GM23338 (cell line): ENCODE measurements around the gene ASXL2. TPM values are rescaled to one million over a fixed set of nuclear protein-coding genes. Genes with fewer than 3 reads are reported as not detected.

Experiments used
- ATAC-seq: fragments of 200-7000 bp; cut with Tn5 transposase; 3 replicates; pipeline ENCODE4 v1.9.1; 2020
- DNase-seq: peaks from one replicate; pipeline ENCODE4 v3.0.0-alpha.2; 2015; ENCODE audit warnings: low spot score
- H2AFZ ChIP-seq: fragments of 200-600 bp; sonication (generic); 2 replicates; pipeline ENCODE4 v1.8.0; 2016; ENCODE audit warnings: antibody characterized with exemption, mild to moderate bottlenecking, moderate library complexity
- H3F3A ChIP-seq: fragments of 200-600 bp; sonication (generic); replicated peaks from 2 replicates; pipeline ENCODE4 v1.8.0; 2017; ENCODE audit warnings: antibody characterized with exemption, mixed run types, low read depth
- H3K27ac ChIP-seq: fragments of 200-600 bp; sonication (generic); 2 replicates; pipeline ENCODE4 v1.6.1; 2016; ENCODE audit warnings: low read depth
- H3K27me3 ChIP-seq: fragments of 200-600 bp; sonication (generic); 2 replicates; pipeline ENCODE4 v1.8.0; 2016; ENCODE audit warnings: mild to moderate bottlenecking, mixed run types, moderate library complexity; ENCODE audit not compliant: insufficient read depth
- H3K36me3 ChIP-seq: fragments of 200-600 bp; sonication (generic); 2 replicates; pipeline ENCODE4 v1.8.0; 2016; ENCODE audit warnings: mild to moderate bottlenecking; ENCODE audit not compliant: insufficient read depth
- H3K4me1 ChIP-seq: fragments of 200-600 bp; sonication (generic); 2 replicates; pipeline ENCODE4 v1.8.0; 2016; ENCODE audit warnings: mild to moderate bottlenecking, moderate library complexity; ENCODE audit not compliant: insufficient read depth
- H3K4me2 ChIP-seq: fragments of 200-600 bp; sonication (generic); 2 replicates; pipeline ENCODE4 v1.7.1; 2017; ENCODE audit warnings: mixed run types
- H3K4me3 ChIP-seq: fragments of 200-600 bp; sonication (generic); 2 replicates; pipeline ENCODE4 v1.6.1; 2016; ENCODE audit warnings: mixed run types
- H3K79me2 ChIP-seq: fragments of 200-600 bp; sonication (generic); replicated peaks from 2 replicates; pipeline ENCODE4 v1.8.0; 2017; ENCODE audit warnings: mild to moderate bottlenecking; ENCODE audit not compliant: insufficient read depth
- H3K9me2 ChIP-seq: fragments of 200-600 bp; sonication (generic); 2 replicates; pipeline ENCODE4 v1.8.0; 2017; ENCODE audit not compliant: insufficient read depth
- H4K20me1 ChIP-seq: fragments of 200-600 bp; sonication (generic); replicated peaks from 2 replicates; pipeline ENCODE4 v1.8.0; 2017; ENCODE audit warnings: mild to moderate bottlenecking; ENCODE audit not compliant: insufficient read depth
- H3K27ac Mint-ChIP-seq: 2 replicates; pipeline ENCODE4 v1.8.0; 2020; ENCODE audit warnings: inconsistent platforms, mild to moderate bottlenecking, moderate library complexity, mixed read lengths
- H3K27me3 Mint-ChIP-seq: 3 replicates; pipeline ENCODE4 v1.8.0; 2022; ENCODE audit warnings: low read depth, mild to moderate bottlenecking, moderate library complexity, mixed read lengths, inconsistent platforms; ENCODE audit not compliant: insufficient read depth, poor library complexity
- H3K36me3 Mint-ChIP-seq: 3 replicates; pipeline ENCODE4 v1.8.0; 2021; ENCODE audit warnings: low read depth, mild to moderate bottlenecking, inconsistent platforms, moderate library complexity, mixed read lengths
- H3K4me1 Mint-ChIP-seq: 3 replicates; pipeline ENCODE4 v1.8.0; 2020; ENCODE audit warnings: mild to moderate bottlenecking, inconsistent platforms, mixed read lengths
- H3K4me3 Mint-ChIP-seq: 3 replicates; pipeline ENCODE4 v1.8.0; 2021; ENCODE audit warnings: moderate library complexity, mild to moderate bottlenecking, inconsistent platforms, mixed read lengths
- H3K9me3 Mint-ChIP-seq: 3 replicates; pipeline ENCODE4 v1.8.0; 2020; ENCODE audit warnings: moderate library complexity, mild to moderate bottlenecking, inconsistent platforms, mixed read lengths
- CREB1 ChIP-seq: fragments of 250-450 bp; sonication (Bioruptor Pico); IDR thresholded peaks from 2 replicates; pipeline ENCODE4 v1.5.0; 2020; ENCODE audit warnings: low read depth, mild to moderate bottlenecking, moderate library complexity
- ETS1 ChIP-seq: IDR thresholded peaks from 2 replicates; pipeline ENCODE4 v1.6.1; 2016; ENCODE audit warnings: antibody characterized with exemption
- EZH2 ChIP-seq: fragments of 200-600 bp; sonication (generic); IDR thresholded peaks from one replicate; pipeline ENCODE4 v1.8.0; 2017; ENCODE audit warnings: antibody characterized with exemption, mild to moderate bottlenecking, low read depth; ENCODE audit not compliant: unreplicated experiment
- EZH2phosphoT487 ChIP-seq: fragments of 200-600 bp; sonication (generic); IDR thresholded peaks from one replicate; pipeline ENCODE4 v1.8.1; 2018; ENCODE audit warnings: antibody characterized with exemption; ENCODE audit not compliant: unreplicated experiment
- JUNB ChIP-seq: IDR thresholded peaks from one replicate; pipeline ENCODE4 v1.6.1; 2016; ENCODE audit warnings: antibody characterized with exemption; ENCODE audit not compliant: unreplicated experiment
- NANOG ChIP-seq: IDR thresholded peaks from 2 replicates; pipeline ENCODE4 v1.6.1; 2016; ENCODE audit warnings: antibody characterized with exemption, borderline replicate concordance
- POLR2AphosphoS5 ChIP-seq: IDR thresholded peaks from 2 replicates; pipeline ENCODE4 v1.6.1; 2016; ENCODE audit warnings: antibody characterized with exemption, low read depth
- REST ChIP-seq: IDR thresholded peaks from one replicate; pipeline ENCODE4 v1.6.1; 2018; ENCODE audit warnings: antibody characterized with exemption; ENCODE audit not compliant: unreplicated experiment
- STAT1 ChIP-seq: IDR thresholded peaks from one replicate; pipeline ENCODE4 v1.6.1; 2016; ENCODE audit warnings: antibody characterized with exemption; ENCODE audit not compliant: unreplicated experiment
- ZNF114 ChIP-seq: fragments of 250-450 bp; sonication (Bioruptor Pico); IDR thresholded peaks from 2 replicates; pipeline ENCODE4 v1.5.0; 2020; ENCODE audit warnings: mild to moderate bottlenecking, moderate library complexity
- ZNF331 ChIP-seq: fragments of 250-450 bp; sonication (Bioruptor Pico); IDR thresholded peaks from 2 replicates; pipeline ENCODE4 v1.5.0; 2020; ENCODE audit warnings: low read depth, mild to moderate bottlenecking, moderate library complexity
- polyA plus RNA-seq: library from polyadenylated mRNA; unstranded; fragments of >200 nt; fragmentation: Nextera tagmentation; extraction: Ambion mirVana; gene quantifications from 2 replicates; pipeline ENCODE4 v1.2.1, GENCODE V29; 2016
- total RNA-seq: library from RNA; depleted of rRNA; stranded (reverse); fragments of >200 nt; shearing (Covaris generic); gene quantifications from 2 replicates; pipeline ENCODE4 v1.2.3, GENCODE V29; 2014
- TF ChIP-seq, protein P1 (sequence below): fragments of 250-450 bp; sonication (Bioruptor Pico); IDR thresholded peaks from 2 replicates; pipeline ENCODE4 v1.5.0; 2020; ENCODE audit warnings: mild to moderate bottlenecking, moderate library complexity

Gene ASXL2
- total and polyA plus RNA-seq, 2 experiments from 2014 or later = 7.0 to 21.8 TPM

- no peak for TF ChIP-seq ETS1
- TF ChIP-seq POLR2AphosphoS5 = no peak
- TF ChIP-seq EZH2phosphoT487 = no peak
- TF ChIP-seq NANOG = no peak
- no peak for TF ChIP-seq REST
- TF ChIP-seq STAT1 = no peak
- no peak for TF ChIP-seq EZH2
- TF ChIP-seq, protein P1, sequence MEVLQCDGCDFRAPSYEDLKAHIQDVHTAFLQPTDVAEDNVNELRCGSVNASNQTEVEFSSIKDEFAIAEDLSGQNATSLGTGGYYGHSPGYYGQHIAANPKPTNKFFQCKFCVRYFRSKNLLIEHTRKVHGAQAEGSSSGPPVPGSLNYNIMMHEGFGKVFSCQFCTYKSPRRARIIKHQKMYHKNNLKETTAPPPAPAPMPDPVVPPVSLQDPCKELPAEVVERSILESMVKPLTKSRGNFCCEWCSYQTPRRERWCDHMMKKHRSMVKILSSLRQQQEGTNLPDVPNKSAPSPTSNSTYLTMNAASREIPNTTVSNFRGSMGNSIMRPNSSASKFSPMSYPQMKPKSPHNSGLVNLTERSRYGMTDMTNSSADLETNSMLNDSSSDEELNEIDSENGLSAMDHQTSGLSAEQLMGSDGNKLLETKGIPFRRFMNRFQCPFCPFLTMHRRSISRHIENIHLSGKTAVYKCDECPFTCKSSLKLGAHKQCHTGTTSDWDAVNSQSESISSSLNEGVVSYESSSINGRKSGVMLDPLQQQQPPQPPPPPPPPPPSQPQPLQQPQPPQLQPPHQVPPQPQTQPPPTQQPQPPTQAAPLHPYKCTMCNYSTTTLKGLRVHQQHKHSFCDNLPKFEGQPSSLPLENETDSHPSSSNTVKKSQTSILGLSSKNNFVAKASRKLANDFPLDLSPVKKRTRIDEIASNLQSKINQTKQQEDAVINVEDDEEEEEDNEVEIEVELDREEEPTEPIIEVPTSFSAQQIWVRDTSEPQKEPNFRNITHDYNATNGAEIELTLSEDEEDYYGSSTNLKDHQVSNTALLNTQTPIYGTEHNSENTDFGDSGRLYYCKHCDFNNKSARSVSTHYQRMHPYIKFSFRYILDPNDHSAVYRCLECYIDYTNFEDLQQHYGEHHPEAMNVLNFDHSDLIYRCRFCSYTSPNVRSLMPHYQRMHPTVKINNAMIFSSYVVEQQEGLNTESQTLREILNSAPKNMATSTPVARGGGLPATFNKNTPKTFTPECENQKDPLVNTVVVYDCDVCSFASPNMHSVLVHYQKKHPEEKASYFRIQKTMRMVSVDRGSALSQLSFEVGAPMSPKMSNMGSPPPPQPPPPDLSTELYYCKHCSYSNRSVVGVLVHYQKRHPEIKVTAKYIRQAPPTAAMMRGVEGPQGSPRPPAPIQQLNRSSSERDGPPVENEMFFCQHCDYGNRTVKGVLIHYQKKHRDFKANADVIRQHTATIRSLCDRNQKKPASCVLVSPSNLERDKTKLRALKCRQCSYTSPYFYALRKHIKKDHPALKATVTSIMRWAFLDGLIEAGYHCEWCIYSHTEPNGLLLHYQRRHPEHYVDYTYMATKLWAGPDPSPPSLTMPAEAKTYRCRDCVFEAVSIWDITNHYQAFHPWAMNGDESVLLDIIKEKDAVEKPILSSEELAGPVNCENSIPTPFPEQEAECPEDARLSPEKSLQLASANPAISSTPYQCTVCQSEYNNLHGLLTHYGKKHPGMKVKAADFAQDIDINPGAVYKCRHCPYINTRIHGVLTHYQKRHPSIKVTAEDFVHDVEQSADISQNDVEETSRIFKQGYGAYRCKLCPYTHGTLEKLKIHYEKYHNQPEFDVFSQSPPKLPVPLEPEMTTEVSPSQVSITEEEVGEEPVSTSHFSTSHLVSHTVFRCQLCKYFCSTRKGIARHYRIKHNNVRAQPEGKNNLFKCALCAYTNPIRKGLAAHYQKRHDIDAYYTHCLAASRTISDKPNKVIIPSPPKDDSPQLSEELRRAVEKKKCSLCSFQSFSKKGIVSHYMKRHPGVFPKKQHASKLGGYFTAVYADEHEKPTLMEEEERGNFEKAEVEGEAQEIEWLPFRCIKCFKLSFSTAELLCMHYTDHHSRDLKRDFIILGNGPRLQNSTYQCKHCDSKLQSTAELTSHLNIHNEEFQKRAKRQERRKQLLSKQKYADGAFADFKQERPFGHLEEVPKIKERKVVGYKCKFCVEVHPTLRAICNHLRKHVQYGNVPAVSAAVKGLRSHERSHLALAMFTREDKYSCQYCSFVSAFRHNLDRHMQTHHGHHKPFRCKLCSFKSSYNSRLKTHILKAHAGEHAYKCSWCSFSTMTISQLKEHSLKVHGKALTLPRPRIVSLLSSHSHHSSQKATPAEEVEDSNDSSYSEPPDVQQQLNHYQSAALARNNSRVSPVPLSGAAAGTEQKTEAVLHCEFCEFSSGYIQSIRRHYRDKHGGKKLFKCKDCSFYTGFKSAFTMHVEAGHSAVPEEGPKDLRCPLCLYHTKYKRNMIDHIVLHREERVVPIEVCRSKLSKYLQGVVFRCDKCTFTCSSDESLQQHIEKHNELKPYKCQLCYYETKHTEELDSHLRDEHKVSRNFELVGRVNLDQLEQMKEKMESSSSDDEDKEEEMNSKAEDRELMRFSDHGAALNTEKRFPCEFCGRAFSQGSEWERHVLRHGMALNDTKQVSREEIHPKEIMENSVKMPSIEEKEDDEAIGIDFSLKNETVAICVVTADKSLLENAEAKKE (CRISPR knock-in tag) = no peak
- no peak for TF ChIP-seq ZNF331 (CRISPR knock-in tag)
- no peak for TF ChIP-seq CREB1 (CRISPR knock-in tag)
- TF ChIP-seq ZNF114 = no peak
- TF ChIP-seq JUNB = no peak
- Mint-ChIP-seq H3K4me3 (no peak overlapping the region), H3K27me3 (peaks cover 2% of the 10 kb centered on the region), H3K9me3 (no peaks in the 10 kb centered on the region), H3K27ac (no peak overlapping the region), H3K36me3 (0 out of 3 replicates have a peak, but pooled peaks cover 5% of the 10 kb centered on the region), H3K4me1 (no peaks in the 10 kb centered on the region)
- H3K79me2 ChIP-seq = peaks cover 53% of the 10 kb centered on the region
- no peaks in the 10 kb centered on the region for H3K9me2 ChIP-seq
- no peak overlapping the region for H3K27ac ChIP-seq
- no peaks in the 10 kb centered on the region for H3K27me3 ChIP-seq
- peak; percentile 44 for DNase-seq
- peak; percentile 52; the same call in 1 of the 3 replicates for ATAC-seq
- H3F3A ChIP-seq = no peaks in the 10 kb centered on the region
- H3K36me3 ChIP-seq = peaks cover 5% of the 10 kb centered on the region; the same call in 1 of the 2 replicates
- H3K4me1 ChIP-seq = no peaks in the 10 kb centered on the region
- H3K4me2 ChIP-seq = no peak overlapping the region
- no peak overlapping the region for H2AFZ ChIP-seq
- no peak overlapping the region for H3K4me3 ChIP-seq
- peaks cover 12% of the 10 kb centered on the region; the same call in 1 of the 2 replicates for H4K20me1 ChIP-seq
Measured at GRCh38 chr2:25845843-25846505, 32.3 kb downstream of the ASXL2 start.
